GM21619 (cell line): ENCODE data around the gene FFAR3.

Experiments used
- ATAC-seq: cut with Tn5 transposase; IDR thresholded peaks from one replicate; pipeline ENCODE4 v1.9.1; 2021; ENCODE audit not compliant: unreplicated experiment

The FFAR3 gene

DNA sequence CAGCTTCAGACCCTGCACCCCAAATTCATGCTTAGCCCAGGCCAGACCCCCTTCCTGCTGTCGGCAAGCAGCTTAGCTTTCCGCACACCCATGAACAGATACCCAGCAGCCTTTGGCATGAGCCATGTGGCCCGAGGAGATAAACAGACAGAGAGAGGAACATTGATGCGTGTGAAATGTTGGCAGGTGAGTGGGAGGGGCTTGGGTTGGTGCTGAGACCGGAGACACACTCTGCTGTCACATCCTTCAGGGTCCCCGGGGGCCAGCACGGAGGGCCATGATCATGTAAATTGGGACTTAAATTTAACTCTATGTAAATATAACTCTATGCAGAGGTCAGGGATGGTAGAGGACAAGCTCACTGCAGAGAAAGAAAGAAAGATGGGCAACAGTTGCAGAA lies 27.8 kb upstream of the FFAR3 start:
- peak; percentile 52 for ATAC-seq

- ATAC-seq, result no peak
These were observed 26.6 kb upstream of the FFAR3 start for GRCh38 chr19:35331551-35332214.

DNA sequence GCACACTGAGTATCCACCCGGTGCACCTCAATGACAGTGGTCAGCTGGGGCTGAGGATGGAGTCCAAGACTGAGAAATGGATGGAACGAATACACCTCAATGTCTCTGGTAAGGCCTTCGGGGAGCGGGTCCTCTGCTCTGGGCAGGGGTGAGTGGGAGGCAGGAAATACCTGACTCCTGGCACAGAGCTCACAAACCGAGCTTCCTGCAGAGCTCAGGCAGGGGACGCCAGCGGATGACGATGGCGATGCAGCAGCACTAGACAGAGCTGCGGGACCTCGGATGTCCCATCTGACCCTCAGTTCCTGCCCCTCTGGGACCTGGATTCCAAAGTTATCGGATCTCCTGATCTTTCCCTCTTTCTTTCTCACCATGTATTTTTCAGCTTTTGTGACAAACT lies 25.4 kb upstream of the FFAR3 start:
- ATAC-seq, result no peak

- no peak for ATAC-seq
These were observed 24.0 kb upstream of the FFAR3 start for GRCh38 chr19:35334144-35334753.

DNA sequence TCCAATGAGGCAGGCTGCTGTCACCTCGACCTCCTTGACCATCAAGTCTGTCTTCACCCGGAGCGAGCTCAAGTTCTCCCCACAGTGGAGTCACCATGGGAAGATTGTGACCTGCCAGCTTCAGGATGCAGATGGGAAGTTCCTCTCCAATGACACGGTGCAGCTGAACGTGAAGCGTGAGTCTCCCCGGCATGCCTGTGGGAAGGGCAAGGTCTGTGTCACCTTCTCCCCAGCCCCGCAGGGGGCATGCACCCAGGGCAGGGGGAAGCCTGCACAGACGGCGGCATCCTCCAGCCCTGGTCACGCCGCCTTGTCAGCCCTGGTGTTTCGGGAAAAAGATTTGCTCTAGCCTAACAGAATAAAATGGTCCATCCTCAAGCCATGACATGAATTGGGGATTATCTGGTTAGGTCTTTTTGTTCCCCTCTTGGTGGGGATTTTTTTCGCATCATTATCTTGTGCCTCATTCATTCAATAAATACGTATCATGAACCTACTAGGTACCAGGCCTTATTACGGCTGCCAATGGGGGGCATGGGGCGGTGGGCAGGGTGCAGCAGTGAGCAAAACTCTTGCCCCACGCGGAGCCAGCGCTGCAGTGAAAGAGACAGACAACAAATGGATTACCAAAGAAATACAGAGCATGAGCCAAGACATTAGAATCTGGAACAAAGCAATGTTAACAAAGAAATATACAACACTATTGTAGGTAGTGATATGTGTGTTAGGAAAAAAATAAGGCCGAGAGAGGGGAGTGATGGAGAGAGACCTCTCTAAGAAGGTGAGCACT lies 21.9 kb upstream of the FFAR3 start:
- no peak for ATAC-seq

- no peak for ATAC-seq
These were observed 20.9 kb upstream of the FFAR3 start for GRCh38 chr19:35337097-35337983.

DNA sequence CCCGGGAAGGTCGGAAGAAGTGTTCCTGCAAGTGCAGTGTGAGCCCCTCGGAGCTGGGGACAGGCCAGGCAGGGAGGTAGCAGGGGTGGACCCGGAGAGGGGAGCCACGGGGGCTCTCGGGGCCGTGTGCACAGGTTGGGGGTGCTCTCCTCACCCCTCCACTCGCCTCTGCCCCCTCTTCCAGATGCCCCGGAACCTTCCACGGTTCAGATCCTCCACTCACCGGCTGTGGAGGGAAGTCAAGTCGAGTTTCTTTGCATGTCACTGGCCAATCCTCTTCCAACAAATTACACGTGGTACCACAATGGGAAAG lies 20.3 kb upstream of the FFAR3 start:
- no peak for ATAC-seq

DNA sequence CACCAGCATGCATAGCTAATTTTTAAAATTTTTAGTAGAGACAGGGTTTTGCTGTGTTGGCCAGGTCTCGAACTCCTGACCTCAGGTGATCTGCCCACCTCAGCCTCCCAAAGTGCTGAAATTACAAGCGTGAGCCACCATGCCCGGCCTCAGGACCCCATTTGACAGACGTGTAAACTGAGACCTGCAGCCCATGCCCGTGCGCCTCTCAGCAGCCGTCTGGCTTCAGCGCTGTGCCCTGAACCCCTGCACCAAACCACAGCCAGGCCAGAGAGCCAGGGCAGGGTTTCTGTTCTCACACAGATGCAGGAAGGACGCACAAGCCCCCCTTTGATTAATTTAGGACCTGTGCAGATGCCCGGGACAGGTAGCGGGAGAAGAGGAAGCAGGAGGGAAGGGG lies 17.8 kb upstream of the FFAR3 start:
- ATAC-seq, result no peak

DNA sequence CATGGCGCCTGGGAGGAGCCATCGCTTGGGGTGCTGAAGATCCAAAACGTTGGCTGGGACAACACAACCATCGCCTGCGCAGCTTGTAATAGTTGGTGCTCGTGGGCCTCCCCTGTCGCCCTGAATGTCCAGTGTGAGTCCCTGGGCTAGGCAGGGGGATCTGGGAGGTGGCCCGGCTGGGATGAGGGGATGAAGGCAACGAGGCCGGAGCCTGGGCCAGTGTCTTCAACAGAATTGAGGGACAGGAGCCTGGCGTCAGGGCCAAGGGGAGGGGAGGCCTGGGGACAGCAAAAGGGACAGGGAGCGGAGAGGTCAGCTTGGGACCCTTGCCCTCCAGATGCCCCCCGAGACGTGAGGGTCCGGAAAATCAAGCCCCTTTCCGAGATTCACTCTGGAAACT lies 17.3 kb upstream of the FFAR3 start:
- ATAC-seq, result no peak

DNA sequence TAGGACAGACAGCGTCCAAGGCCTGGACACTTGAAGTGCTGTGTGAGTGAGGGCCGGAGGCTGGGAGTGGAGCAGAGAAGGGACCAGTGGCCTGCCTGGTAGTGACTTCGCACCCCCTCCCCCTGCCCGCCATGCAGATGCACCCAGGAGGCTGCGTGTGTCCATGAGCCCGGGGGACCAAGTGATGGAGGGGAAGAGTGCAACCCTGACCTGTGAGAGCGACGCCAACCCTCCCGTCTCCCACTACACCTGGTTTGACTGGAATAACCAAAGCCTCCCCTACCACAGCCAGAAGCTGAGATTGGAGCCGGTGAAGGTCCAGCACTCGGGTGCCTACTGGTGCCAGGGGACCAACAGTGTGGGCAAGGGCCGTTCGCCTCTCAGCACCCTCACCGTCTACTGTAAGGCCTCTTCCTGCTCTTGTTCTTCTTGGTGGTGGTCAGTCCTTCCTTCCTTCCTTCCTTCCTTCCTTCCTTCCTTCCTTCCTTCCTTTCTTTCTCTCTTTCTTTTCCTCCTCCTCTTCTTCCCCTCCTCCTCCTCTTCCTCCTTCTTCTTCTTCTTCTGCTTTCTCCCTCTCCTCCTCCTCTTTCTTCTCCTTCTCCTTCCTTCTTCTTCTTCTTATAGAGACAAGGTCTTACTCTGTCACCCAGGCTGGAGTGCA lies 16.6 kb upstream of the FFAR3 start:
- no peak for ATAC-seq

GRCh38 chr19:35342430-35342829 lies 15.8 kb upstream of the FFAR3 start:
- no peak for ATAC-seq

GRCh38 chr19:35344511-35345031 lies 13.7 kb upstream of the FFAR3 start:
- no peak for ATAC-seq

DNA sequence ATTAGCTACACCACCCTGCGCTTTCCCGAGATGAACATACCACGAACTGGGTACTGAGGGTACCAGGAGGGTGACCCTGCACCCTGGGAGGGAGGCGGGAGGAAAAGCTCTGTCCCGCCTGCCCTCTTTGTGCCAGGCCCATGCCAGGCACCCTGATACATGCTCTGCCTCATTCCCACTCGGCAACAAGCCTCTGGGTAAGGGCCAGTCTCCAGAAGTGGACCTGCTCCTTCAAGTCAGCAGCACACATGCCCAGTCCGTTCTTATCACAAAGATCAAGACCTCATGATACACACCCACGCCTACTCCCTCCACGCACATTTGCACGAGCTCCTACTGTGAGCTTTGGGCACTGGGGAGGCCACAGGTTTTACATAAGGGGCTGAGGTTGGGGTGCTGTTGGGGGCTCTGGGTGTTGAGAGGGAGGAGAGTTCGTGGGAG lies 12.6 kb upstream of the FFAR3 start:
- ATAC-seq, result no peak

GRCh38 chr19:35346193-35347052 lies 11.8 kb upstream of the FFAR3 start:
- no peak for ATAC-seq

DNA sequence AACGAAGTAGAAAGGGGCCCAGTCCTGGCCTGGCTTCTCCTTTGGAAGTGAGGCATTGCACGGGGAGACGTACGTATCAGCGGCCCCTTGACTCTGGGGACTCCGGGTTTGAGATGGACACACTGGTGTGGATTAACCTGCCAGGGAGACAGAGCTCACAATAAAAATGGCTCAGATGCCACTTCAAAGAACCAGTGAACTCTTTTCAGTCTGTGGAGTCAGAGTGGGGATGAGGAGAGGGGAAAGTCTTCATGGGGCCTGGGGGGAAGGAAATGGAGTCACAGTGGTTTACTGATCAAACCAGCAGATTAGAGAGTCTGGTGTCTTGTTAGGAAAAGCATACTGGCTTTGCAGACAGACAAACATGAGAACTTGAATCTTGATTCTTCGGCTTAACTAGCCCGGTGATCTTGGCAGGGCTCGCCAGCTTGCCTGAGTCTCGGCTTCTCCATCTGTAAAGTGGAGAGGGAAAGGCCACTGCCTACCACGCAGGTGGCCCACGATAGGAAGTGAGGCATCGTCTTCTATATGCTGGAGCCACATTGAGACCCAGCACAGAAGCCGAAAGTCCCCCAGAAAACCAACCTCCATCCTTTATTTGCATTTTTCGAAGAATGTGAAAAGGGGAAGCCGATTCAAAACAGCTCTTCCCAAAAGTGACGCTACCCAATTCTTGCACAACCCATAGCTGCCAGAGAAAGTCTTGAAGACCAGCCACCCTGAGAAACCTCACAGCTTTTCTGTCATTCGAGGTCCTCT lies 10.9 kb upstream of the FFAR3 start, which contains the start of gene FFAR1:
Gene FFAR1 (plus strand): TSS at position 732 of the 759 bp plus-strand sequence. CDS start 3,650 bp downstream, outside the sequence.
- ATAC-seq, result peak; percentile 59

- no peak for ATAC-seq
These were observed 10.3 kb upstream of the FFAR3 start for GRCh38 chr19:35347930-35348298.

DNA sequence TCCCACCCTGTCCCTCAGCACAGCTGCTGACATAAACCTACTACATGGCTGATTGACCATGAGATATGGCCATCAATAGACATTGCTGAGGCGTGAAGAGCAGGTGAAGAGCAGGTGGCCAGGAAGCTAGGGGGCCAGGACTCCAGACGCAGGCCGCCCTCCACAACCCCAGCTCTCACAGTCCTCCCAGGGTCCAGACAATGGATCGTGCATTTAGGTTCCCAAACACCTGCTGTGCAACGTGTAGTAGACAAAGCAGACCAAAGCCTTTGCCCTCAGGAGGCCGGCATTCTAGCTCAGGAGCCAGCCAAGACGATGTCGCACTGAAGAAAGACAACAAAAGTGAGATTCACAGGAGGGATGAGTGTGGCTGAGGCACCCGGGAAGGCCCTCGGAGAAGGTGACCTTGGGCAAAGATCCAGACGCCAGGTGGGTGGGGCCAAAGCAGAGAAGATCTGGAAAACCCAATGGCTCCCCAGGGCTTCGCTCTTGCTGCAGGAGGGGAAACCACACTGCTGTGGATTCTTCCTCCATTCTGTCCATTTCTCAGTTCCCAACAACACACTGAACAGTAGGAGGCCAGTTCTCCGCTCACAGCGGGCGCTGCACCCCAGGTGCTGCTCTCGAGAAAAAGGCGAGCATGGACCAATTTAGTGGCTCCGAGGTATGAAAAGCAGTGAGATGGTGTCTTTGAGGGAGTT lies 9.2 kb upstream of the FFAR3 start:
- ATAC-seq, result no peak
